ENCODE results near the gene GKN2. TPM values are rescaled to one million over a fixed set of nuclear protein-coding genes. Genes with fewer than 3 reads are reported as not detected.

Gene GKN2, protein sequence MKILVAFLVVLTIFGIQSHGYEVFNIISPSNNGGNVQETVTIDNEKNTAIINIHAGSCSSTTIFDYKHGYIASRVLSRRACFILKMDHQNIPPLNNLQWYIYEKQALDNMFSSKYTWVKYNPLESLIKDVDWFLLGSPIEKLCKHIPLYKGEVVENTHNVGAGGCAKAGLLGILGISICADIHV
- total RNA-seq = not detected in 2 replicates

GRCh38 chr2:68952887-68953521 is at the start of gene GKN2:
TSS of gene GKN2 (minus strand) at chr2:68952893. CDS start at chr2:68952861, 32 bp downstream.

DNA sequence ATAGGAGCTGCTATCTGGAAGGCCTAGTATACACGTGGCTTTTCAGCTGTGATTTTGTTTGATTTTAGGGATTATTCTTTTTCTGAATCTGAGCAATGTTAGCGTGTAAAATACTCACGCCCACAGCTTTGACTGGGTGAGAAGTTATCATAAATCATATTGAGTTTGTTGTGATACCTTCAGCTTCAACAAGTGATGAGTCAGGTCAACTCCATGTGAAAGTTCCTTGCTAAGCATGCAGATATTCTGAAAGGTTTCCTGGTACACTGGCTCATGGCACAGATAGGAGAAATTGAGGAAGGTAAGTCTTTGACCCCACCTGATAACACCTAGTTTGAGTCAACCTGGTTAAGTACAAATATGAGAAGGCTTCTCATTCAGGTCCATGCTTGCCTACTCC is 21.6 kb upstream of the GKN2 start, which contains the start of gene GKN1:
TSS of gene GKN1 (plus strand) at position 386 of the 400 bp plus-strand sequence. CDS start 42 bp downstream, outside the sequence.

Other genes with a start within 250 kb of the GKN2 start
- 0.10 and 0.91 TPM in 2 replicates for gene ARHGAP25, start 218.1 kb downstream of the GKN2 start, total RNA-seq
- gene BMP10, start 81.5 kb downstream of the GKN2 start, total RNA-seq = not detected in 2 replicates
- gene GKN1, start 21.7 kb upstream of the GKN2 start, total RNA-seq = not detected in 2 replicates
- gene ANTXR1, start 60.3 kb upstream of the GKN2 start, total RNA-seq = 89.3 and 121 TPM in 2 replicates